Stimulated activated CD4-positive, alpha-beta T cell treated with anti-CD3 and anti-CD28 coated beads, TNF-alpha, amount 100 ng/mL, for 24 hours (primary cell): ENCODE results near the gene LDLR.
"Not testable (repeated sequence)": the region's sequence is repeated elsewhere in the genome, so short reads cannot be mapped to it uniquely, and the experiment has no call there.

ENCODE experiments used
- DNase-seq, 3 experiments: peaks; one replicate each; pipeline ENCODE4 v3.0.0-alpha.2; 2020; ENCODE audit warnings: low read depth in 3 of 3

The LDLR gene

GRCh38 chr19:11070123-11070522 lies 19.1 kb upstream of the LDLR start:
- DNase-seq = no peak

GRCh38 chr19:11073568-11073967 lies 15.7 kb upstream of the LDLR start:
- DNase-seq = no peak

- not testable (repeated sequence) for DNase-seq
Observed at GRCh38 chr19:11076792-11077191, 12.5 kb upstream of the LDLR start.

- DNase-seq = no peak
Observed at GRCh38 chr19:11078893-11079292, 10.4 kb upstream of the LDLR start.

GRCh38 chr19:11079999-11080398 lies 9.3 kb upstream of the LDLR start:
- DNase-seq = no peak

GRCh38 chr19:11087870-11088505 lies 1.3 kb upstream of the LDLR start:
- DNase-seq = no peak

GRCh38 chr19:11088506-11089253 lies 583 bp upstream of the LDLR start:
- DNase-seq = no peak

GRCh38 chr19:11090014-11090263 lies 676 bp downstream of the LDLR start:
- not testable (repeated sequence) for DNase-seq

- peak; percentile 93 to 99 (median 95) for DNase-seq
Observed at GRCh38 chr19:11090264-11090996, 1.2 kb downstream of the LDLR start.

- DNase-seq = no peak
Observed at GRCh38 chr19:11090997-11091702, 1.9 kb downstream of the LDLR start.

- DNase-seq = peak; percentile 28 to 35 (median 30)
Observed at GRCh38 chr19:11091703-11092153, 2.5 kb downstream of the LDLR start.

GRCh38 chr19:11092181-11092538 lies 2.9 kb downstream of the LDLR start:
- DNase-seq = peak in 1 of 3 experiments; percentile 21

GRCh38 chr19:11093689-11094238 lies 4.5 kb downstream of the LDLR start:
- no peak for DNase-seq

- DNase-seq = no peak
Observed at GRCh38 chr19:11094520-11094894, 5.2 kb downstream of the LDLR start.

- DNase-seq = peak in 1 of 3 experiments; percentile 35
Observed at GRCh38 chr19:11096210-11096841, 7.1 kb downstream of the LDLR start.

GRCh38 chr19:11097367-11097766 lies 8.1 kb downstream of the LDLR start:
- DNase-seq = not testable (repeated sequence)

GRCh38 chr19:11098327-11098726 lies 9.1 kb downstream of the LDLR start:
- DNase-seq = no peak

GRCh38 chr19:11098861-11099260 lies 9.6 kb downstream of the LDLR start:
- DNase-seq = no peak

GRCh38 chr19:11100049-11100448 lies 10.8 kb downstream of the LDLR start:
- no peak for DNase-seq

- DNase-seq = no peak
Observed at GRCh38 chr19:11101057-11101456, 11.8 kb downstream of the LDLR start.

GRCh38 chr19:11102944-11103343 lies 13.7 kb downstream of the LDLR start:
- DNase-seq = no peak

- not testable (repeated sequence) for DNase-seq
Observed at GRCh38 chr19:11103667-11104066, 14.4 kb downstream of the LDLR start.
